ENCODE data around the gene CCDC87.

Gene CCDC87

DNA sequence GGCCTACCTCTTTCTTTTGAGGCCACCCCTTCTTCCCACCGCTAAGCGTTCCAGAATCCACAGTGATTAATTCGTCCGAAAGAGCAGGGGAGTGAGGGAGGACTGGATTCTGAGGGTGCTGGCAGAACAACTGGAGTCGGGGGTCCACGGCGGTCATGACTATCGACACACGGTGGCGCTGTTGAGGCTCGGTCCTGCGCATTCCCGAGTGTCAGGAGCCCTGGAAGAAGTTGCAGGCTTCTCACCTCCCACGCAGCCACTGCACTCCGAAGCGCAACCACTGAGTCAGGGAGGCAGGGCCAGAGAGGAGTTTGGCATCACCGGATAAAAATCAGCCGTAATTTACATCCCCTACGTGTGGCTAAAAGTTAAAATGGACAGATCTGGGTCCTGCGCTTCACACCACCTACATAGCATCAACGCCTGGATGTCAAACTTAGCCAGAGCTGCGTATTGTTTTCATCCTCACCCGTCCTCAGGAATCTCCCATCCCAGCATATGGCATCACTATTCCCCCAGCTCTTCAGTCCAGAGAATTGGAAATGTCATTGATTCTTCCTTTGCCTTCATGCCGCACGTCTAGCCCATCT, 13.8 kb downstream of the CCDC87 start:
- H3K27ac ChIP-seq (ENCODE audit: low read depth, low read length) = no peak overlapping the region
- H3K27me3 ChIP-seq (ENCODE audit: control insufficient read depth, insufficient read depth, low read length) = no peaks in the 10 kb centered on the region; the same call in 1 of the 2 replicates
- no peak overlapping the region for H3K4me3 ChIP-seq (ENCODE audit: low read depth, low read length)
- peaks cover 48% of the 10 kb centered on the region; the same call in 1 of the 2 replicates for H3K36me3 ChIP-seq (ENCODE audit: control insufficient read depth, insufficient read depth, low read length)
- peaks cover 15% of the 10 kb centered on the region for H3K9me3 ChIP-seq (ENCODE audit: control insufficient read depth, insufficient read depth, low read depth, low read length)
- H3K4me1 ChIP-seq (ENCODE audit: control insufficient read depth, insufficient read depth, low read length) = no peaks in the 10 kb centered on the region
- H3K9ac ChIP-seq (ENCODE audit: low read length) = no peak overlapping the region

DNA sequence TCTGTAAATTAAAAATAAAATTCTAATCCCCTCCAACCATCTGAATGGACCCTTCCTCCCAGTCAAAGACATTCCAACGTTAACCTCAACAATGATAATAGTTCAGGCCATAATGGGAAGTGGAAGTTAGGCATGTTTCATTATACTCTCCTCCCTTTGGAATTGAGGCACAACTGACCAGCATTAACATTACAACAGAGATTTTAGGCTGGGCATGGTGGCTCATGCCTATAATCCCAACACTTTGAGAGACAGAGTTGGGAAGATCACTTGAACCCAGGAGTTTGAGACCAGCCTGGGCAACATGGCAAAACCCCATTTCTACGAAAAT, 22.0 kb downstream of the CCDC87 start:
- Histone ChIP-seq H3K9ac (ENCODE audit: low read length) (peak overlapping the region; percentile 67), H3K36me3 (ENCODE audit: control insufficient read depth, insufficient read depth, low read length) (peaks cover 3% of the 10 kb centered on the region; the same call in 1 of the 2 replicates), H3K4me3 (ENCODE audit: low read depth, low read length) (0 out of 2 replicates have a peak overlapping the region, but pooled peaks have one; percentile 2), H3K9me3 (ENCODE audit: control insufficient read depth, insufficient read depth, low read depth, low read length) (no peaks in the 10 kb centered on the region), H3K27ac (ENCODE audit: low read depth, low read length) (peak overlapping the region; percentile 88), H3K27me3 (ENCODE audit: control insufficient read depth, insufficient read depth, low read length) (no peaks in the 10 kb centered on the region; the same call in 1 of the 2 replicates), H3K4me1 (ENCODE audit: control insufficient read depth, insufficient read depth, low read length) (peaks cover 34% of the 10 kb centered on the region)

DNA sequence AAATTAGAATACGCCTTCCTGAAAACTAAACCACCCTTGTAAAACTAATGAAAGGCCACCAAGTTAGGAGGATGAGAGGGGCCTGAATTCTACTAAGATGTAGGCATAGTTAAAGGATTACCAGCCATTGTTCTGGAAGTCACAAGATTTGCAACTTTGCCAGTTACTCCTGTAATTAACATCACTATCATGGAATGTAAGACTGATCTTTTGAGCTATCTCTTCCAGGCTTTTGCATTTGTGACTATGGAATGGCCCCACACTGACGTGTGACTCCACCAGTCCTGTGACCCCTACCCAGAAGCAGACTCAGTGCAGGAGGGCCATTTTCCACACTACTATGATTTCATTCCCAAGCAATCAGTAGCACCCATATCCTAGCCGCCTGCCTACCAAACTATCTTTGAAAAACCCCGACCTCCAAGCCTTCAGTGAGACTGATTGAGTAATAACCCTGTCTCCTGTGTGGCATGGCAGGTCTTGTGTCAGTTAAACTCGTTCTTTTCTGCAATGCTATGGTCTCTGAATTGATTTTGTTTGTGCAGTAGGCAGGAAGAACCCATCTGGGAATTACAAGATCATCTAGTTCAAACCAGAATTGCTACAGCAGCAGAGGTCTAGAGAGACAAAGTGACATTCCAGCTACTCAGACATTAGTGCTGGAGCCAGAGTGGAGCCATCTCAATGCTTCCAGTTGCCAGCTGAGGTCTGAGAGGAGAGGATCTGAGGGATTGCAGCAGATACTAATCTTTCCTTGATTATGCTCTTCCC, 22.6 kb downstream of the CCDC87 start:
- Histone ChIP-seq H3K27ac (ENCODE audit: low read depth, low read length) (peak overlapping the region; percentile 88), H3K4me3 (ENCODE audit: low read depth, low read length) (no peak overlapping the region), H3K9ac (ENCODE audit: low read length) (peak overlapping the region; percentile 67), H3K4me1 (ENCODE audit: control insufficient read depth, insufficient read depth, low read length) (peaks cover 34% of the 10 kb centered on the region), H3K27me3 (ENCODE audit: control insufficient read depth, insufficient read depth, low read length) (no peaks in the 10 kb centered on the region; the same call in 1 of the 2 replicates), H3K9me3 (ENCODE audit: control insufficient read depth, insufficient read depth, low read depth, low read length) (no peaks in the 10 kb centered on the region), H3K36me3 (ENCODE audit: control insufficient read depth, insufficient read depth, low read length) (0 out of 2 replicates have a peak, but pooled peaks cover 6% of the 10 kb centered on the region)

DNA sequence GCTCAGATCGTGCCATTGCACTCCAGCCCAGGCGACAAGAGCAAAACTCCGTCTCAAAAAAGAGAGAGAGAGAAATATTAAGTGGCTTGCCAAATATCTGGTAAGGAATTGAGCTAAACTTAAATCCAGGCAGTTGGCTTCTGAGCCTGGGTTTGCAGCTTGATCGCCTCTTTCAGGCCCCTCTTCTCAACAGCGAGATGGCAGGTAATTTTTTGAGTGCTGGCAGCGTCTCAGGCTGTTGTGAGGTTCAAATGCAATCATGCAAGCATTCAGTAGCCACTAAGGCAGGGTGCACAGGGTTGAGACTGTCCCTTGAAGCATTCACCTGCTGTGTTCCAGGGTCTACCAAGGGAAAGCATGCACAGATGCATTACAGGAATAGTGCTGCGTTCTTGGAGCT, 23.8 kb downstream of the CCDC87 start:
- Histone ChIP-seq H3K4me1 (ENCODE audit: control insufficient read depth, insufficient read depth, low read length) (peaks cover 34% of the 10 kb centered on the region), H3K9me3 (ENCODE audit: control insufficient read depth, insufficient read depth, low read depth, low read length) (no peaks in the 10 kb centered on the region), H3K9ac (ENCODE audit: low read length) (peak overlapping the region; percentile 3), H3K36me3 (ENCODE audit: control insufficient read depth, insufficient read depth, low read length) (peaks cover 9% of the 10 kb centered on the region), H3K4me3 (ENCODE audit: low read depth, low read length) (no peak overlapping the region), H3K27ac (ENCODE audit: low read depth, low read length) (peak overlapping the region; percentile 4; the same call in 1 of the 2 replicates), H3K27me3 (ENCODE audit: control insufficient read depth, insufficient read depth, low read length) (no peaks in the 10 kb centered on the region; the same call in 1 of the 2 replicates)

DNA sequence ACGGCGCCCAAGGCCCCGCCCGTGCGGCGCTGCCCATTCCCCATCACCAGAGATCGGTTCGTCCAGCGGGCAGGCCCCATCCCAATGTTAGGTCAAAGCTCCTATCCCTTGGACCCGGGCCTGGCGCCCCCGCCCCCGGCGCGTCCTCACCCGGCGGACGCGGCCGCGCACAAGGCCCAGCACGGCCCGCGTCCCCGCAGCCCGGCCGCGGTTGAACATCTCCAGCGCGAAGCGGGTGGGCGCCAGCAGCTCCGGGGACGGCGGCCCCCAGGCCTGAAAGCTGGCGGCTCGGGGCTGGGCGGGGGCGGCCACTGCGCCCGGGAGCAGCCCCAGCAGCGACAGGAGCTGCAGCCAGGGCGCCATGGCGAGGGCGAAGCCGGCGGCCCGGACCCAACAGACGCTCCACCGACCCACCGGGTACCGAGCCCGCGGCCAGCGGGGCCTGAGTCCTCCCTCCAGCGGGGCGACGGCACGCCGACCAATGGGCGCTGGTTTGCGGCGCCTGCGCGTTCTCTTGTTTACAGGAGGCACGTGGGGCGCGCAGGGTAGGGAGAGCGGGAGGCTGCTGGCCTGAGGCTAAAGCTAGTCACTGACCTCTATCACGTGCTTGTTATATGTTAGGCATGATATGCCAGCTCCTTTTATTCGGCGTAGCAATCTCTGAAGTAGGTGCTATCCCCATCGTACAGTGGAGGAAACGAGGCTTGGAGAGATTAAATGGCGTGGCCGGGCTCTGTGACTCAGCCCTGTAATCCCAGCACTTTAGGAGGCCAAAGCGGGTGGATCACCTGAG, 24.5 kb downstream of the CCDC87 start, which contains the start of gene CTSF:
Gene CTSF, minus strand, starts transcription at position 483 of the 793 bp plus-strand sequence. Its CDS starts 120 bp downstream, at position 363.
- Histone ChIP-seq H3K9ac (ENCODE audit: low read length) (peak within 1 kb of the TSS; percentile 3), H3K9me3 (ENCODE audit: control insufficient read depth, insufficient read depth, low read depth, low read length) (no peaks in the 10 kb centered on the region), H3K4me3 (ENCODE audit: low read depth, low read length) (peak within 1 kb of the TSS; percentile 43; the same call in 1 of the 2 replicates), H3K36me3 (ENCODE audit: control insufficient read depth, insufficient read depth, low read length) (peaks cover 16% of the 10 kb centered on the region), H3K27me3 (ENCODE audit: control insufficient read depth, insufficient read depth, low read length) (no peaks in the 10 kb centered on the region; the same call in 1 of the 2 replicates), H3K27ac (ENCODE audit: low read depth, low read length) (peak within 1 kb of the TSS; percentile 4; the same call in 1 of the 2 replicates), H3K4me1 (ENCODE audit: control insufficient read depth, insufficient read depth, low read length) (peaks cover 34% of the 10 kb centered on the region)

DNA sequence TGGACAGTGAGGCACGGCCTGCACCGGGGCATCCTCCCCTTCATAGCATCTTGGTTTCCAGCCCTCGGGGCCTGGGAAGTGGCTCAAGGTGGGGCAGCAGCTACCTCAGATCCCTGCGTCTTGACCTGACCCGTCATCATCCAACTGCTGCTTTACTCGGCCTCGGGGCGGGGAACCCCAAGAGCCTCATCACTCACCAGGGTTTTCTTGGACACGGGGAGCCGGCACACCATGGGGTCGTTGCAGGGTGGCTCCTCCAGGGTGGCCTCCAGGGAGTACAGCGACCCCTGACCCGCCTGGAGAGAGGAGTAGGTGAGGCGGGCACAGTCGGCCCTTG, 25.1 kb downstream of the CCDC87 start:
- H3K4me1 ChIP-seq (ENCODE audit: control insufficient read depth, insufficient read depth, low read length) = peaks cover 32% of the 10 kb centered on the region
- H3K9me3 ChIP-seq (ENCODE audit: control insufficient read depth, insufficient read depth, low read depth, low read length) = no peaks in the 10 kb centered on the region
- peaks cover 22% of the 10 kb centered on the region for H3K36me3 ChIP-seq (ENCODE audit: control insufficient read depth, insufficient read depth, low read length)
- H3K9ac ChIP-seq (ENCODE audit: low read length) = no peak overlapping the region
- peak overlapping the region; percentile 43; the same call in 1 of the 2 replicates for H3K4me3 ChIP-seq (ENCODE audit: low read depth, low read length)
- H3K27ac ChIP-seq (ENCODE audit: low read depth, low read length) = no peak overlapping the region
- H3K27me3 ChIP-seq (ENCODE audit: control insufficient read depth, insufficient read depth, low read length) = no peaks in the 10 kb centered on the region; the same call in 1 of the 2 replicates

DNA sequence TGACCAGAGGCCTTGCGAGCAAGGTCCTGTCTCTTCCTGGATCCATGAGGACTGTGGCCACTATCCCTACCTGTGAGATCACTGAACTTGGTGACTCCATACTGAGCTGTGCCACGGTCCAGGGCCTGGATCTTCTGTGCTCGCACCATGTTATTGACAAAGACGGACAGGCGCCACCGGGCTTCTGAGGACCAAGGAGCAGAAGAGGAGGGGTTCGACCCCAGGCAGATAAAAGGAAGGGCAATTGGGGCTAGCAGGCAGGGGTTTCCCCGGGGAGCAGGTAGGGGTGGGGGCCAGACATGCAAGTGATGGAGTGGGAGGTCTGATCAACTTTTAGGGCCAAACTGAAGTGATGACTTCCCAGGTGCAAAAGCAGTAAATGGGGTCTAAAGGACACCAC, 26.6 kb downstream of the CCDC87 start:
- Histone ChIP-seq H3K9me3 (ENCODE audit: control insufficient read depth, insufficient read depth, low read depth, low read length) (no peaks in the 10 kb centered on the region), H3K9ac (ENCODE audit: low read length) (no peak overlapping the region), H3K27ac (ENCODE audit: low read depth, low read length) (no peak overlapping the region), H3K27me3 (ENCODE audit: control insufficient read depth, insufficient read depth, low read length) (no peaks in the 10 kb centered on the region; the same call in 1 of the 2 replicates), H3K4me1 (ENCODE audit: control insufficient read depth, insufficient read depth, low read length) (peaks cover 25% of the 10 kb centered on the region), H3K36me3 (ENCODE audit: control insufficient read depth, insufficient read depth, low read length) (peaks cover 37% of the 10 kb centered on the region), H3K4me3 (ENCODE audit: low read depth, low read length) (no peak overlapping the region)

DNA sequence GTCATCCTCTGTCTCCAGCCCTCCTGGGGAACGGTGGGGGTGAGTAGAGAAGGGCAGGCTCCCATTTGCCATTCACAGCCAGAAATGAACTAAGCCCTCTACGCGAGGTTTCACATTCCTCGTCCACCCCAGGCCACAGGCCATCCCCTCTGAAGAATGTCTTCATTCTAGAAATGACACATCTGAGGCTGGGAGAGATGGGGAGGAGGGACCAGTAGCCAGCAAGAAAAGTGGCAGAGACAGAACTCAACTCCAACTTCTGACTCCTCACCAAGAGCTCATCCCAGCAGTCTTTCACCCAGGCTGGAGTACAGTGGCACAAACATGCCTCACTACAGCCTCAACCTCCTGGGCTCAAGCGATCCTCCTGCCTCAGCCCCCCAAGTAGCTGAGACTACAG, 27.9 kb downstream of the CCDC87 start:
- no peaks in the 10 kb centered on the region; the same call in 1 of the 2 replicates for H3K27me3 ChIP-seq (ENCODE audit: control insufficient read depth, insufficient read depth, low read length)
- H3K9ac ChIP-seq (ENCODE audit: low read length) = no peak overlapping the region
- H3K27ac ChIP-seq (ENCODE audit: low read depth, low read length) = no peak overlapping the region
- no peaks in the 10 kb centered on the region for H3K9me3 ChIP-seq (ENCODE audit: control insufficient read depth, insufficient read depth, low read depth, low read length)
- H3K4me1 ChIP-seq (ENCODE audit: control insufficient read depth, insufficient read depth, low read length) = peaks cover 13% of the 10 kb centered on the region
- no peak overlapping the region for H3K4me3 ChIP-seq (ENCODE audit: low read depth, low read length)
- H3K36me3 ChIP-seq (ENCODE audit: control insufficient read depth, insufficient read depth, low read length) = peaks cover 50% of the 10 kb centered on the region

DNA sequence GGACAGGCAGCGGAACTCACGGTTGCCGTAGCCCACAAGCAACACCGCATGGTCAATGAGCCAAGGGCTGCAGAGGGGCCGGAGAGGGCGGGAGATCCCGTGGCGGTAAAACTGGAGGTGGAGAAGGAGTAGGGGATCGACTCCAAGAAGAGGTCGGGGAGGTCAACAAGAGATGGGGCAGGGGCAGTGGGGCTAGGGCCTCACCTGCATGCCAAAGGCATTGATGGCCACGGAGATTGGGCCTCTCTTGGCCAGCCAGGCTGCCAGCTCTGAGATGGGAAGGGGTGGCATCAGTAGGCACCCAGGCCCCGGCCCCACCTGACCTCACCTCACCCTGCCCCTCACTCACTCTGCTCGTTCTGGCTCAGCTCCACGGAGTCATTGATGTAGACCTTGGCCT, 28.3 kb downstream of the CCDC87 start:
- Histone ChIP-seq H3K4me1 (ENCODE audit: control insufficient read depth, insufficient read depth, low read length) (peaks cover 9% of the 10 kb centered on the region; the same call in 1 of the 2 replicates), H3K36me3 (ENCODE audit: control insufficient read depth, insufficient read depth, low read length) (peaks cover 50% of the 10 kb centered on the region), H3K9ac (ENCODE audit: low read length) (no peak overlapping the region), H3K27ac (ENCODE audit: low read depth, low read length) (no peak overlapping the region), H3K4me3 (ENCODE audit: low read depth, low read length) (no peak overlapping the region), H3K27me3 (ENCODE audit: control insufficient read depth, insufficient read depth, low read length) (no peaks in the 10 kb centered on the region; the same call in 1 of the 2 replicates), H3K9me3 (ENCODE audit: control insufficient read depth, insufficient read depth, low read depth, low read length) (no peaks in the 10 kb centered on the region)

DNA sequence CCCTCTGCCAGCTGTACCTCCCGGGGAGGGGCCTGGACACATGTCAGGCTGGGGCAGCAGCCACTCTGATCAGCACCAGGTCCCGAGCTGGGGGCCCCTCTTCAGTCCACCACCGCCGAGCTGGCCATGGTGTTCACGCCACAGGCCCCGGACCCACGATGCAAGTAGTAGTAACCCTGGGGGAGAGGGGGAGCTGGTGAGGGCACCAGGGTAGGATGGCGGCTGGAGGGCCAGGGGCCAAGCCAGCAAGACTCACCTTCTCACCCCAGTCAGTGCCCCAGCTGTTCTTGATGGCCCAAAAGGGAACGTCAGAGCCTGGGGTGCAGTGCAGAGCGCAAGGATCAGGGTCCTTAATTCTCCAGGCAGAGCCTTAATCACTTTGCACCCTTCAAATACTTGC, 29.0 kb downstream of the CCDC87 start:
- H3K4me3 ChIP-seq (ENCODE audit: low read depth, low read length) = no peak overlapping the region
- no peaks in the 10 kb centered on the region; the same call in 1 of the 2 replicates for H3K27me3 ChIP-seq (ENCODE audit: control insufficient read depth, insufficient read depth, low read length)
- no peak overlapping the region for H3K27ac ChIP-seq (ENCODE audit: low read depth, low read length)
- peaks cover 7% of the 10 kb centered on the region for H3K4me1 ChIP-seq (ENCODE audit: control insufficient read depth, insufficient read depth, low read length)
- H3K36me3 ChIP-seq (ENCODE audit: control insufficient read depth, insufficient read depth, low read length) = peaks cover 53% of the 10 kb centered on the region
- H3K9ac ChIP-seq (ENCODE audit: low read length) = no peak overlapping the region
- H3K9me3 ChIP-seq (ENCODE audit: control insufficient read depth, insufficient read depth, low read depth, low read length) = no peaks in the 10 kb centered on the region
